SKM-1 (cell line): ENCODE data around the gene ADAM12.

Source experiments
- DNase-seq: peaks from one replicate; lab custom pipeline; 2025; ENCODE audit not compliant: unreplicated experiment; lab: John Stamatoyannopoulos, UW

The ADAM12 gene

DNA sequence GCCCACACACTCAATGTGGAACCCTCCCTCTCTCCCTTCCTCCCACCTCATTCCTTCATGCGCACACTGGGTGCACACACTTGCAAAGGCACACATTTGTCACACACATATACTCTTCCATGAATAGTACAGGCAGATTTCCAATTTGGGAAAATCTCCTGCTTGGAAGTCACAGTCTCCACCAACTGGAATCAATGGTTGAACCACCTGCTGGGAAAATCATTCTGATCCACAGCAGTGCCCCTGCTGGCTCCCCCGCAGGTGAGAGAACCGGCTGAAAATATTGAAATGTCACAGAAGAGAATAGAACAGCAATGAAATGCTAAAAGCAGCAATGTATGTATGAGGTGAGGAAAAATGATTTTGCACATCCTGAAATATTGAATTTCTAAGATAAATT lies 232.7 kb downstream of the ADAM12 start:
- no peak for DNase-seq

DNA sequence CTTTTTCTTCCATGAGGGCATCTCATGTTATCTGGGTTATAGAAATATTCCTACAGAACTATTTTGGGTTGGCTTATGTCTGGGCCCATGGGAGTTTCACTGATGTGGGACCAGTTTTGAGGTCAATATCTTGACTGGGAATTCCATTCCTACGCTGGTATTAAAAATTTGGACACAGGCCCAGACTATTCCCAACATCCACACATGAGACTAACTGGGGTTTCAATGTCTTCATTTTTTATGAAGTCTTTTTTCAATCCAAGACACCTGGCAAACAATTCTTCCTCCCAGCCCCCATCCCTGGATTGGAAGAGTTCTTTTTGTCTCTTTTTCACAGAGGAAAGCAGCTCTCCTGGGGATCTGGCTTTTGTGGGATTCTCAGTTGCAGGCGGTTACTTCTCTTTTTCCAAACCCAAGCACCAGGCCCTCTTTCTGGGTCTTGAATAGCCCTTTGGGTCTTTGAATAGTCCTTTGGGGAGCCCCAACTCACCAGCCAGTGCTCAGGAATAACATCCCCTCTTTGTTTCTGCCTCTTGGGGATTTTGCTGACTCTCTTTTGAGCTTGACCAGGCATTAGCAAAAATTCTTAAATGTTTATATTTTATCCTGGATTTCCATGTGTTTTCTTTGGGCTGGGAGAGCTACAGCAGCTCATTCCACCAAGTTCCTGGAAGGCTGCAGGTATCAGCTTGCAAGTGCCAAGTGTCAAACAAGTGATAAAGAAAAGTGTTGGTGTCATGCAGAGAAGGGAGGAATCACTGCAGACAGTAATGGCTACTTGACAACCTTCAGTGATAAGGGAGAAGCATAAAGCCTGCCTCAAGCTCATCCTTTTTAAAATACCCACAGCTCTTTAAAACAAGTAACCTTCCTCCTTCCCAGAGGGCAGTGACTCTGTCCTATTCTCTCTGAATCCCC lies 234.3 kb downstream of the ADAM12 start:
- DNase-seq: no peak

DNA sequence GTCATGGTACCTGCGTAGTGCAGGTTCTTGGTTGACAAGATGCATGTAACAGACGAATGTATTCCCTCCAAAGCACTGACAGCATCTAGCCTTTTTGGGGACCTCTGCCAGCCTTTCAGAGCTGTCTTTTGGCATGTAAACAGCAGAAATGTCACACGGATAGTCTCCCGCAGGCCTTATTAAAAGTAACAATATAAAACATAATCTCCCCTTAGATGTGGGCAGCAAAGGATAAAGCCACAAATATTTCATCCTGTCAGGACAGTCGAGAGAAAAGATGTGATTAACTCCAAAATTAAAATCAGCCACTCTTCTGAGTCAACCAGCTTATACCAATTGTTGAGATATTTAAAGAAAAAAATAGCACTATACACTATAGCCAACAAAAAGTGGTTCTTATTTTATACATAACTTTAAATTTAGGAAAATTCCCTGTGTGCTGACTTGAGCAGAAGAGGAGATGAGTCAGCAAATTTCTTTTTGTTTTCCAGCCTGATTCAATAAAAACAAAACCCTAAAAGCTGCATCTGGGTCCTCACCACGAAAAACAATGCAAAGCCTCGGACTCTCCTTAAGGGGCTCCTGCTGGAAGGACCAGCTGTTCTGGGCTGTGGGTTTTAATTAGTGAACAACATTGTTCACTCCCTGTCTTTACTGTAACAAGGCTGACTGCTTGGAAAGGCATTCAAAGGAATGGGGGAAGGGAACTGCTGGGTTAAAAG lies 240.2 kb downstream of the ADAM12 start:
- DNase-seq: no peak

DNA sequence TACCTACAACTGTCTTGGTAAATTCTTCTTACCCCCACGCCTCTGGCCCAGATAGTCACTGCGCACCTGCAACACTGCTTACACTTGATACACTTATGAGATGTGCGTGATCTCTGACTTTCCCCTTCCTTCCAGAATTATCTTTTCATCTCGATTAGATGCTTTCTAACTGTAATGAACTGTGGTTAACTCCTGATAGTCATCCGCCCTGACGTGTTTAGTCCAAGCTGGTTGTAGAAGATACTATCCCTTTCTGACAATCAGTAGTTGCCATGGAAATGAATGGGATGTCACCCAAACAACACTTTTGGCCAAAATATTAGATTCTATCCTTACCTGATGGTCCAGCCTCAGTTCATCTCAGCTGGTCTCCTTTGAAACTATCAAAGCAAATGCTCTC lies 241.5 kb downstream of the ADAM12 start:
- no peak for DNase-seq

- DNase-seq: no peak
Measured at GRCh38 chr10:126143117-126143516, 245.2 kb downstream of the ADAM12 start.

DNA sequence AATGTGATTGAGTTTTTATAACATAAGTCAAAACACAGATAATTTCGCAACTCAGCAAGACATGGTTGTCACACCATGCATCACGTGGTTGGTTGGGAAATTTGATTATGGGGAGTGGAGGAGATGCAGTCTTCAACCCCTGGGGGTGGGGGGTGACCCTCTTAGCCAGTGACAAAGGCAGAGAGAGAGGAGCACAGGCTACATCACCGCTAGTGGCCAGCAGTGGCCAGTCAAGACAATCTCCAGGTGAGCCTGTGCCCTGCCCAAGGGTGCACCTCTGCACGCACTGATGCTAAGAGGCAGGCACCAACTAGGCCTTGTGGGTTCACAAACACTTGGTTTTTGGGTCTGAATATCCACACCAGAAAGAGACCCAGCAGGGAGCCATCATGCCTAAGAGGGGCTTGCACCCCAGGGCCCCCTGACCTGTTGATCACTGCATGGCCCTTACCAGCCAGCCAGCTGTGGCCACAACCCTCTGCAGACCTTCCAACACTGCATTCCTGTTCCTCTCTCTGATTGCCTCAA lies 247.5 kb downstream of the ADAM12 start:
- no peak for DNase-seq

DNA sequence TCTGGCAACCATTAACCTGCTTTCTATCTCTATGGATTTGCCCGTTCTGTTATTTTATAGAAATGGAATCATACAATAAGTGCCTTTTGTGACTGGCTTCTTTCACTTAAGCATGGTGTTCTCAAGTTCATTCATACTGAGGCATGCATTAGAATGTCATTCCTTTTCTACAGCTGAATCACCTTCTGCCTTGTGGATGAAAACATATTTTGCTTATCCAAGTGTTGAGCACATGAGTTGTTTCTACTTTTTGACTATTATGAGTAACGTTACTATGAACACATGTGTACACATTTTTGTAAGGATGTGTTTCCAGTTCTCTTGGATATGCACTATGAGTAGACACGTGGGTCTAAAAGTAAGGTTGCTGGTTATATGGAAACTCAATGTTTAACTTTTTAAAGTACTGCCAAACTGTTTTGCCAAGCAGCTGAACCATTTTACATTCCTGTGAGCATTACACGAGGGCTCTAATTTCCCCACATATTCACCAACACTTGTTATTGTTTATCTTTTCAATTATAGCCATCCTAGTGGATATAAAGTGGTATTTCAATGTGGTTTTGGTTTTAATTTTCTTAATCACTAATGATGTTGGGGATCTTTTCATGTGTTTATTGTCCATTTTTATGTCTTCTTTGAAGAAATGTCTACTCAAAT lies 250.6 kb downstream of the ADAM12 start:
- no peak for DNase-seq

GRCh38 chr10:126135941-126136595 lies 252.2 kb downstream of the ADAM12 start:
- DNase-seq: peak; percentile 61

GRCh38 chr10:126135177-126135576 lies 253.1 kb downstream of the ADAM12 start:
- DNase-seq: no peak

- DNase-seq: no peak
Measured at GRCh38 chr10:126133906-126134656, 254.2 kb downstream of the ADAM12 start.

DNA sequence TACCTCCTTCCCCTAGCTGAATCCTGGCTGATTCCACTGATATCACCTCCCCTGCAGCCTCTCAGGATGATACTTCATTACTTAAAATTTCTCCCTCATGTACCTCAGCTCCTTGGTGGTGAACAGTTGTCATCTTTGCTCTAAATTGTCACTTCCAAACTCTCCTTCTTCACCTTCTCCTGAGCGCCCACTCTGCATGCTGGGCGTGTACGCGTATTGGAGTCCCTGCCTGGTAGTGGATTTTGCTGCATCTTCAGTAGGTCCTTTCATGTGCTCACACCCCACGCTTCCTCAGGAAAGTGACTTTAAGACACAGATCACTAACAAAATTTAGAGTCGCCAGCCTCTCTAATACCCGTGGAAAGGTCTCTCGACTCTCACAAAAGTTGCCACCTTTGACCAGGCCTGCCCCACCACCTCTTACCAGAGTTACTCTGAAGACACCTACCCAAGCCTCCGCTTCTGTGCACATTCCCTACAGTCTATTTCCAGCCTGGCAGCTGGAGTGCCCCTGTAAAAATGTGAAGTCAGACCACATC lies 255.1 kb downstream of the ADAM12 start:
- DNase-seq: no peak

- no peak for DNase-seq
Measured at GRCh38 chr10:126131341-126131740, 256.9 kb downstream of the ADAM12 start.

DNA sequence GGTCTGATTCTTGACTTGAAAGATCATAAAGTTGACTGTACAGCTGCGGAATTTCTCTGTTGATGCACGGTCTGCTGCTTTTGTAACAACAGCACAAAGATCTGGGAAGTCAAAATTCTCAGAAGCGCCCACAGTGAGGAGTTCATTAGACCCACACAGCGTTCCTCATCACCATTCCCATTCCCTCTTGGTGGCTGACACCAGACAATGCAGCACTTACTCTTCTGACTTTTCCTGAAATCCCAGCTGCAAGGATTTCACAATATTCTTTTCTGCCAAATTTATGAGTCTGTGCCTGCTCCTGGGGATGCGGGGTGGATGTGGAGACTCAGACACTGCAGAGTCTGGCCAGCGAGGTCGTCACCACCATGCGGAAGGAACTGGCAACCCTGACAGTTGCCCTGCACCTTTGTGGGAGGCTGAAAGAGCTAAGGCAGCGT lies 258.0 kb downstream of the ADAM12 start:
- DNase-seq: no peak

GRCh38 chr10:126129026-126129425 lies 259.3 kb downstream of the ADAM12 start:
- DNase-seq: no peak

- DNase-seq: no peak
Measured at GRCh38 chr10:126128581-126128980, 259.7 kb downstream of the ADAM12 start.

DNA sequence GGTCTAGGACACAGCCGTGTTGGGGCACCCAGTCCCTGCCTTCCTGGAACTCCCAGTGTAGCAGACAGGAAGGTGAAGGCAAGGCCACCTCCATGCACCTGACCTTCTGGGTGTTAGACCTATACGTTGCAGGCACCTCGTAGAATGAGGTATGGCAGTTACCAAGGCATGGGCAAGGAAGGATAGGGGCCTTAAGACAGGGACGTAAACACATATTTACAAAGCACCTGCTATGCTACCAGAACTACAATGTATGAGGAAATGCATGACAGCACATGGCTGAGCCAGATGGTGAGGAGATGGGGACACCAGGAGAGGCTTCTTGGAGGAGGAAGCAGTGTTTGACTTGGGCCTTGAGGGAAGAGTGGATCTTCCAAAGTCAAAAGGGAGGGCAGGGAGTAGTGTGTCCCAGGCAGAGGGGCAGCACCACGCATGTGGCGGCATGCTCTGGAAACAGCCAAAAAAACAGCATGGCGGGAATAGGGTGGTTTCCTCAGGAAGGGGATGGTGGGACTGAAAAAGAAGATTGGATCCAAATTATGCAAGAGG lies 260.7 kb downstream of the ADAM12 start:
- DNase-seq: no peak

DNA sequence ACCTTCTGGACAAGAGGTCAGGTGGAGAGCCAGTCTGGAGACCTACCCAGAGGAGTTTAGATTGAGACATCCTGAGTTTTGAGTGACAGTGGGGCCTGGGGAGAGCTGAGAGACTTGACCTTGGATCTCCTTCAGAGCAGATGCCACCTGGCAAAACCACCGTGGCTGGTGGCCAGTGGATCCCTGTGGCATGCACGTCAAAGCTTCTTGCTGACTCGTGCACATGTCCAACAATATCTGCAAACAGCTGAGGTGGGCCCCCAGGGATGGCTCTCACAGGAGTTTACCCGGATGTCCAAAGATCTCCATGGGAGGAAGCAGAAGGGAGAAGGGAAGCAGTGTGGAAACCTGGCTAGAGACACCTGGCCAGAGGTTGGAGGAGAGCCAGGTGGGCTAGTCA lies 261.4 kb downstream of the ADAM12 start:
- DNase-seq: no peak

DNA sequence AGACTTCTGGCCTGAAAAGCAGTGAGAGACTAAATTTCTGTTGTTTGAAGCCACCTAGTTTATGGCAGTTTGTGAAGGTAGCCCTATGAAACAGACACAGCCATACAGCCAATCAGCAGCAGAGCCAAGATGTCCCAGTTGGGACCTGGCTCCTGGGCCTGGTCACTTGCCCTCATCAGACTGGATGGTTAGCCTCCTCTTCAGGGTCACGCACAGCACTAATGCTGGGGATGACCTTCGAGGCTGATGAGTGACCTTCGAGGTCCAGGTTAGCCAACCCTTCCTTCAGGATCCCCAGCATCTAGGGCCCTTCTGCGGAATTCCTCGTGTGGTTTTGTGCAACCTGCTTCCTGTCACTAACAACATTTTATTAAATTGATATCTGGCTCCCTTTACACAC lies 262.3 kb downstream of the ADAM12 start:
- DNase-seq: no peak

DNA sequence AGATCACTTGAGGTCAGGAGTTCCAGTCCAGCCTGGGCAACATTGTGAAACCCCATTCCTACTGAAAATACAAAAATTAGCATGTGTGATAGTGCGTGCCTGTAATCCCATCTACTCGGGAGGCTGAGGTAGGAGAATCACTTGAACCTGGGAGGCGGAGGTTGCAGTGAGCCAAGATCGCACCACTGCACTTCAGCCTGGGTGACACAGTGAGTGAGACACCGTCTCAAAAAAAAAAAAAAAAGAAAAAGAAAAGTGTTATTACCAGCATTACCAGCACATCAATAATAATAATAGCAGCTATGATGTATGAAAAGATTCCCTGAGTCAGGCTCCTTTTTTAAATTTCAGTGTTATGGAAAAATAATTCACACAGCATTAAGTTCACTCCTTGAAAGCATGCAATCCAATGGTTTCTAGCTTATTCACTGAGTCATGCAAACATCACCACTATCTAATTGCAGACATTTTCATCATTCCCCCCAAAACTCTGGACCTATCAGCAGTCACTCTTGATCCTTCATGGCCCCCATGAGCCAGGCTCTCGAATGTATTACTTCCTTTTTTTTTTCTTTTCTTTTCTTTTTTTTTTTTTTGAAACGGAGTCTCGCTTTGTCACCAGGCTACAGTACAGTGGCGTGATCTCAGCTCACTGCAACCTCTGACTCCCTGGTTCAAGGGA lies 263.5 kb downstream of the ADAM12 start:
- no peak for DNase-seq
